Liver (tissue), 9 donors: ENCODE data around the gene PPHLN1. TPM values are rescaled to one million over a fixed set of nuclear protein-coding genes. Genes with fewer than 3 reads are reported as not detected.

Experiments used
- DNase-seq: peaks from one replicate; pipeline ENCODE4 v3.0.0-alpha.2; 2017; ENCODE audit warnings: low spot score
- H3K27ac ChIP-seq, 2 donors: one replicate each; pipeline ENCODE4 v1.7.0; 2013; ENCODE audit warnings: inconsistent platforms in 2 of 2, low read length in 2 of 2, control low read depth in 1 of 2, low read depth in 1 of 2, mild to moderate bottlenecking in 1 of 2
- H3K27me3 ChIP-seq, 4 donors: one replicate each; pipeline versions ENCODE4 v1.6.1 to v1.7.0; 2013; ENCODE audit warnings: low read length in 3 of 4, inconsistent platforms in 1 of 4, mild to moderate bottlenecking in 1 of 4, moderate library complexity in 1 of 4; ENCODE audit not compliant: control insufficient read depth in 4 of 4, insufficient read depth in 4 of 4
- H3K36me3 ChIP-seq, 4 donors: one replicate each; pipeline versions ENCODE4 v1.6.1 to v1.7.0; 2013; ENCODE audit warnings: low read length in 3 of 4, mild to moderate bottlenecking in 3 of 4, low read depth in 1 of 4, moderate library complexity in 1 of 4; ENCODE audit not compliant: control insufficient read depth in 4 of 4, insufficient read depth in 3 of 4
- H3K4me1 ChIP-seq, 4 donors: one replicate each; pipeline versions ENCODE4 v1.6.1 to v1.7.0; 2013; ENCODE audit warnings: low read length in 3 of 4, mild to moderate bottlenecking in 3 of 4, moderate library complexity in 1 of 4; ENCODE audit not compliant: control insufficient read depth in 4 of 4, insufficient read depth in 4 of 4
- H3K4me3 ChIP-seq, 3 donors: one replicate each; pipeline versions ENCODE4 v1.6.1 to v1.7.0; 2013; ENCODE audit warnings: low read length in 3 of 3, control low read depth in 1 of 3, low read depth in 1 of 3, mild to moderate bottlenecking in 1 of 3
- H3K9ac ChIP-seq, 2 donors: one replicate each; pipeline ENCODE4 v1.7.0; 2013; ENCODE audit warnings: low read length in 2 of 2, mild to moderate bottlenecking in 2 of 2, moderate library complexity in 2 of 2, control low read depth in 1 of 2, low read depth in 1 of 2
- H3K9me3 ChIP-seq, 4 donors: one replicate each; pipeline versions ENCODE4 v1.6.1 to v1.7.0; 2013; ENCODE audit warnings: low read length in 3 of 4; ENCODE audit not compliant: control insufficient read depth in 4 of 4
- EGR1 ChIP-seq, 2 donors: IDR thresholded peaks; 2 replicates each; pipeline ENCODE4 v1.6.1; 2016 to 2018; ENCODE audit warnings: antibody characterized with exemption in 2 of 2, low read depth in 2 of 2
- FOXA1 ChIP-seq: IDR thresholded peaks from 2 replicates; pipeline ENCODE4 v1.6.1; 2016; ENCODE audit warnings: antibody characterized with exemption
- FOXA2 ChIP-seq: IDR thresholded peaks from 2 replicates; pipeline ENCODE4 v1.6.1; 2016; ENCODE audit warnings: antibody characterized with exemption
- GABPA ChIP-seq, 2 donors: IDR thresholded peaks in 1 of 2; conservative IDR thresholded peaks in 1 of 2; 2 replicates each; pipeline ENCODE4 v1.6.1; 2016; ENCODE audit warnings: antibody characterized with exemption in 2 of 2, mild to moderate bottlenecking in 1 of 2, moderate library complexity in 1 of 2
- HNF4G ChIP-seq: IDR thresholded peaks from 2 replicates; pipeline ENCODE4 v1.6.1; 2016; ENCODE audit warnings: antibody characterized with exemption
- JUND ChIP-seq, 2 donors: IDR thresholded peaks; 2 replicates each; pipeline ENCODE4 v1.6.1; 2016; ENCODE audit warnings: antibody characterized with exemption in 2 of 2
- MAX ChIP-seq: IDR thresholded peaks from 2 replicates; pipeline ENCODE4 v1.6.1; 2016; ENCODE audit warnings: antibody characterized with exemption
- NR2F2 ChIP-seq: IDR thresholded peaks from 2 replicates; pipeline ENCODE4 v1.6.1; 2016; ENCODE audit warnings: antibody characterized with exemption
- RAD21 ChIP-seq, 2 donors: IDR thresholded peaks; 2 replicates each; pipeline ENCODE4 v1.6.1; 2016; ENCODE audit warnings: antibody characterized with exemption in 2 of 2, mild to moderate bottlenecking in 2 of 2
- RXRA ChIP-seq, 2 donors: IDR thresholded peaks; 2 replicates each; pipeline ENCODE4 v1.6.1; 2017 to 2018; ENCODE audit warnings: antibody characterized with exemption in 2 of 2, mild to moderate bottlenecking in 1 of 2
- SP1 ChIP-seq: IDR thresholded peaks from 2 replicates; pipeline ENCODE4 v1.6.1; 2018; ENCODE audit warnings: antibody characterized with exemption, mild to moderate bottlenecking
- TAF1 ChIP-seq: conservative IDR thresholded peaks from 2 replicates; pipeline ENCODE4 v1.6.1; 2016; ENCODE audit warnings: antibody characterized with exemption, mild to moderate bottlenecking
- YY1 ChIP-seq: IDR thresholded peaks from 2 replicates; pipeline ENCODE4 v1.6.1; 2016; ENCODE audit warnings: antibody characterized with exemption, mild to moderate bottlenecking
- WGBS: extraction: QIAGEN DNeasy Blood & Tissue Kit; methylation state at CpG from one replicate; pipeline ENCODE4 v1.1.7; 2013; 5-methylcytosine and 5-hydroxymethylcytosine counted together
- polyA plus RNA-seq, 2 donors: library from polyadenylated mRNA; stranded (reverse) in 1 of 2; unstranded in 1 of 2; fragments of 200-250 nt in 1 of 2; fragments of >200 nt in 1 of 2; fragmentation: Nextera tagmentation in 1 of 2; extraction: Ambion mirVana in 1 of 2; gene quantifications; one replicate each; pipeline versions ENCODE4 v1.2.1 to v1.2.3, GENCODE V29; 2013 to 2015
- total RNA-seq, 2 donors: library from RNA; depleted of rRNA; stranded (reverse); fragments of >200 nt; gene quantifications; one replicate each; pipeline ENCODE4 v1.2.3, GENCODE V29; 2014
- TF ChIP-seq, protein P1 (sequence below): IDR thresholded peaks from 2 replicates; pipeline ENCODE4 v1.6.1; 2016; ENCODE audit warnings: antibody characterized with exemption
- TF ChIP-seq, protein P2 (sequence below): fragments of 150-350 bp; IDR thresholded peaks from 2 replicates; pipeline ENCODE4 v1.5.1; 2017; ENCODE audit warnings: improper control_type of control experiment, low read depth, low read length; ENCODE audit not compliant: missing input control
- TF ChIP-seq, protein P3 (sequence below): IDR thresholded peaks from 2 replicates; pipeline ENCODE4 v1.6.1; 2016; ENCODE audit warnings: antibody characterized with exemption, mild to moderate bottlenecking
- donor health status: healthy.
- donor health status: healthy.
- donor health status: healthy.
- donor health status: healthy.
- donor health status: healthy.

Gene PPHLN1
- total and polyA plus RNA-seq, 4 donors, result 11.6 to 40.3 (median 27.7) TPM

GRCh38 chr12:42308390-42308789 is 17.6 kb upstream of the PPHLN1 start (continued):
- TF ChIP-seq EGR1 (IDR thresholded peaks at IDR 0.05; ENCODE audit: low read depth in 2 of 2), result no peak

- no peak for DNase-seq
- TF ChIP-seq RXRA (IDR thresholded peaks at IDR 0.05), result no peak
- TF ChIP-seq JUND (IDR thresholded peaks at IDR 0.05), result no peak
- TF ChIP-seq SP1, result no peak
- TF ChIP-seq EGR1 (IDR thresholded peaks at IDR 0.05; ENCODE audit: low read depth in 2 of 2), result no peak
- Histone ChIP-seq H3K36me3 (peaks cover 0 to 12% (median 8%) of the 10 kb centered on the region in 4 donors), H3K27me3 (no peaks in the 10 kb centered on the region), H3K9ac (no peak overlapping the region), H3K4me3 (no peak overlapping the region), H3K9me3 (no peaks in the 10 kb centered on the region), H3K27ac (no peak overlapping the region), H3K4me1 (no peaks in the 10 kb centered on the region)
- WGBS, result 94% methylated on average over 6 of the region's 6 CpGs
These were observed 16.0 kb upstream of the PPHLN1 start for GRCh38 chr12:42309996-42310395.

- Histone ChIP-seq H3K4me3 (no peak overlapping the region), H3K27ac (no peak overlapping the region), H3K9me3 (no peaks in the 10 kb centered on the region), H3K27me3 (no peaks in the 10 kb centered on the region), H3K4me1 (no peaks in the 10 kb centered on the region), H3K9ac (no peak overlapping the region), H3K36me3 (peaks cover 0 to 19% (median 14%) of the 10 kb centered on the region in 4 donors)
- no peak for DNase-seq
- TF ChIP-seq, protein P1, sequence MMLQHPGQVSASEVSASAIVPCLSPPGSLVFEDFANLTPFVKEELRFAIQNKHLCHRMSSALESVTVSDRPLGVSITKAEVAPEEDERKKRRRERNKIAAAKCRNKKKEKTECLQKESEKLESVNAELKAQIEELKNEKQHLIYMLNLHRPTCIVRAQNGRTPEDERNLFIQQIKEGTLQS, result no peak
- TF ChIP-seq EGR1 (IDR thresholded peaks at IDR 0.05; ENCODE audit: low read depth in 2 of 2), result no peak
- TF ChIP-seq, protein P2, sequence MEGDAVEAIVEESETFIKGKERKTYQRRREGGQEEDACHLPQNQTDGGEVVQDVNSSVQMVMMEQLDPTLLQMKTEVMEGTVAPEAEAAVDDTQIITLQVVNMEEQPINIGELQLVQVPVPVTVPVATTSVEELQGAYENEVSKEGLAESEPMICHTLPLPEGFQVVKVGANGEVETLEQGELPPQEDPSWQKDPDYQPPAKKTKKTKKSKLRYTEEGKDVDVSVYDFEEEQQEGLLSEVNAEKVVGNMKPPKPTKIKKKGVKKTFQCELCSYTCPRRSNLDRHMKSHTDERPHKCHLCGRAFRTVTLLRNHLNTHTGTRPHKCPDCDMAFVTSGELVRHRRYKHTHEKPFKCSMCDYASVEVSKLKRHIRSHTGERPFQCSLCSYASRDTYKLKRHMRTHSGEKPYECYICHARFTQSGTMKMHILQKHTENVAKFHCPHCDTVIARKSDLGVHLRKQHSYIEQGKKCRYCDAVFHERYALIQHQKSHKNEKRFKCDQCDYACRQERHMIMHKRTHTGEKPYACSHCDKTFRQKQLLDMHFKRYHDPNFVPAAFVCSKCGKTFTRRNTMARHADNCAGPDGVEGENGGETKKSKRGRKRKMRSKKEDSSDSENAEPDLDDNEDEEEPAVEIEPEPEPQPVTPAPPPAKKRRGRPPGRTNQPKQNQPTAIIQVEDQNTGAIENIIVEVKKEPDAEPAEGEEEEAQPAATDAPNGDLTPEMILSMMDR, result no peak
- no peak for TF ChIP-seq YY1
- TF ChIP-seq NR2F2, result no peak
- TF ChIP-seq, protein P3, sequence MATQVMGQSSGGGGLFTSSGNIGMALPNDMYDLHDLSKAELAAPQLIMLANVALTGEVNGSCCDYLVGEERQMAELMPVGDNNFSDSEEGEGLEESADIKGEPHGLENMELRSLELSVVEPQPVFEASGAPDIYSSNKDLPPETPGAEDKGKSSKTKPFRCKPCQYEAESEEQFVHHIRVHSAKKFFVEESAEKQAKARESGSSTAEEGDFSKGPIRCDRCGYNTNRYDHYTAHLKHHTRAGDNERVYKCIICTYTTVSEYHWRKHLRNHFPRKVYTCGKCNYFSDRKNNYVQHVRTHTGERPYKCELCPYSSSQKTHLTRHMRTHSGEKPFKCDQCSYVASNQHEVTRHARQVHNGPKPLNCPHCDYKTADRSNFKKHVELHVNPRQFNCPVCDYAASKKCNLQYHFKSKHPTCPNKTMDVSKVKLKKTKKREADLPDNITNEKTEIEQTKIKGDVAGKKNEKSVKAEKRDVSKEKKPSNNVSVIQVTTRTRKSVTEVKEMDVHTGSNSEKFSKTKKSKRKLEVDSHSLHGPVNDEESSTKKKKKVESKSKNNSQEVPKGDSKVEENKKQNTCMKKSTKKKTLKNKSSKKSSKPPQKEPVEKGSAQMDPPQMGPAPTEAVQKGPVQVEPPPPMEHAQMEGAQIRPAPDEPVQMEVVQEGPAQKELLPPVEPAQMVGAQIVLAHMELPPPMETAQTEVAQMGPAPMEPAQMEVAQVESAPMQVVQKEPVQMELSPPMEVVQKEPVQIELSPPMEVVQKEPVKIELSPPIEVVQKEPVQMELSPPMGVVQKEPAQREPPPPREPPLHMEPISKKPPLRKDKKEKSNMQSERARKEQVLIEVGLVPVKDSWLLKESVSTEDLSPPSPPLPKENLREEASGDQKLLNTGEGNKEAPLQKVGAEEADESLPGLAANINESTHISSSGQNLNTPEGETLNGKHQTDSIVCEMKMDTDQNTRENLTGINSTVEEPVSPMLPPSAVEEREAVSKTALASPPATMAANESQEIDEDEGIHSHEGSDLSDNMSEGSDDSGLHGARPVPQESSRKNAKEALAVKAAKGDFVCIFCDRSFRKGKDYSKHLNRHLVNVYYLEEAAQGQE, result no peak
- TF ChIP-seq FOXA1, result no peak
- TF ChIP-seq FOXA2, result no peak
- TF ChIP-seq SP1, result no peak
- no peak for TF ChIP-seq TAF1
- no peak for TF ChIP-seq GABPA (IDR thresholded peaks at IDR 0.05 in 1 of 2, conservative IDR thresholded peaks at IDR 0.05 in 1 of 2)
- no peak for TF ChIP-seq HNF4G
- no peak for TF ChIP-seq RAD21 (IDR thresholded peaks at IDR 0.05)
- TF ChIP-seq MAX, result no peak
- TF ChIP-seq RXRA (IDR thresholded peaks at IDR 0.05), result no peak
- no peak for TF ChIP-seq JUND (IDR thresholded peaks at IDR 0.05)
- 93% methylated on average over 2 of the region's 2 CpGs for WGBS
These were observed 10.9 kb upstream of the PPHLN1 start for GRCh38 chr12:42315108-42315507.
